Spinal cord (tissue), 10 donors: ENCODE measurements around the gene CLDN22. TPM values are rescaled to one million over a fixed set of nuclear protein-coding genes. Genes with fewer than 3 reads are reported as not detected.

ENCODE experiments used
- DNase-seq, 6 donors: peaks; one replicate each; pipeline versions ENCODE4 v3.0.0 to v3.0.0-alpha.2; 2013 to 2015; ENCODE audit warnings: low spot score in 6 of 6, low read depth in 4 of 6
- H3K27ac ChIP-seq: one replicate; pipeline ENCODE4 v1.5.1; 2013; ENCODE audit warnings: low read depth, low read length, control low read depth
- H3K27me3 ChIP-seq: one replicate; pipeline ENCODE4 v1.6.1; 2013; ENCODE audit warnings: low read length; ENCODE audit not compliant: control insufficient read depth, insufficient read depth
- H3K36me3 ChIP-seq: one replicate; pipeline ENCODE4 v1.6.1; 2013; ENCODE audit warnings: low read length; ENCODE audit not compliant: control insufficient read depth, insufficient read depth
- H3K4me1 ChIP-seq: one replicate; pipeline ENCODE4 v1.6.1; 2013; ENCODE audit warnings: low read length; ENCODE audit not compliant: control insufficient read depth, insufficient read depth
- H3K4me3 ChIP-seq: one replicate; pipeline ENCODE4 v1.5.1; 2013; ENCODE audit warnings: low read depth, low read length, control low read depth
- H3K9me3 ChIP-seq: one replicate; pipeline ENCODE4 v1.6.1; 2013; ENCODE audit warnings: low read length; ENCODE audit not compliant: control insufficient read depth, insufficient read depth
- whole genome bisulfite sequencing: methylation state at CpG from one replicate; pipeline ENCODE4 v1.1.5; 2013; ENCODE audit warnings: missing lambda C conversion rate; ENCODE audit not compliant: insufficient coverage; 5-methylcytosine and 5-hydroxymethylcytosine counted together
- polyA plus RNA-seq, 2 donors: library from polyadenylated mRNA; unstranded; fragments of 120-200 nt; gene quantifications; one replicate each; pipeline ENCODE4 v1.2.1, GENCODE V29; 2013; ENCODE audit not compliant: insufficient read length in 2 of 2
- total RNA-seq, 2 donors: library from RNA; depleted of rRNA in 1 of 2; stranded (reverse); fragments of 120-200 nt in 1 of 2; fragments of >200 nt in 1 of 2; gene quantifications; one replicate each; pipeline versions ENCODE4 v1.2.3 to v1.2.4, GENCODE V29; 2013 to 2014
- donor health status: healthy.

The CLDN22 gene
- total and polyA plus RNA-seq, 4 donors = 0.06 to 1.6 (median 1.5) TPM; not detected in 1

DNA sequence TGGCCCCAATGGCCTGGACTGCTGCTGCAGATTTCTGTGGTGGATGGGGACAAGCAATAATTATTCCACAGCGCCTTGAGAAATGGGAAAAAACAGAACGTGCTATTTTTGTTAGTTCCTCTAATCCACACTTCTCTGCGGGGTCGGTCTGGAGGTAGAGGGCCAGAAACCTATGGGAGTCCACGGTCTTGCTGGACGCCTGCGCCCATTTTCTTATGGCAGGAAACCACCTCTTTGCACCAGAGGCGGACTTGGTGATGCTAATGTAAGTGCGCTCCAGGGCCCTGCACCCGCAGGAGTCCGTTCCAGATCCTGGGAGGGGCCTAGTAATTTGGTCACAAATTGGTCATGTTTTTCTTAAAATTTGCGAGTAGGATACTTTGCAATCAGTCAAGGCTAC is 28.1 kb upstream of the CLDN22 start:
- WGBS = 97% methylated on average over 10 of the region's 12 CpGs
- Histone ChIP-seq H3K9me3 (no peaks in the 10 kb centered on the region), H3K27me3 (peaks cover under 1% of the 10 kb centered on the region), H3K36me3 (no peaks in the 10 kb centered on the region), H3K4me3 (no peak overlapping the region), H3K4me1 (peaks cover 2% of the 10 kb centered on the region), H3K27ac (no peak overlapping the region)
- DNase-seq = no peak

DNA sequence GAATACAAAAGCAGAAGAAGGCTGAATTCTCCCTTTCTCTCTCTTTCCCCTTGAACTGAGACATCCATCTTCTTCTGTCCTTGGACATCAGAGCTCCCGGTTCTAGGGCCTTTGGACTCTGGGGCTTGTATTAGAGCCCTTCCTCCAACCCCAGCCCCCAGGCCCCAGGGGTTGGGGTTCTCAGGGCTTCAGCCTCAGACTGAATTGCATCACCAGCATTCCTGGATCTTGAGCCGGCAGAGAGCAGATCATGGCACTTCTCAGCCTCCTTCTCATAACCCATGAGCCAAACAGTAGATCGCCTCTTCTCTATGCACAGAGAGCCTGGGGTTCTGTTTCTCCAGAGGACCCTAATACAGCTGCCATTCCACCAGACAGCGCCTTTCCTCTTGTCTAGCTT is 27.5 kb upstream of the CLDN22 start:
- no peak for DNase-seq
- H3K27me3 ChIP-seq = peaks cover 6% of the 10 kb centered on the region
- H3K4me3 ChIP-seq = no peak overlapping the region
- no peaks in the 10 kb centered on the region for H3K9me3 ChIP-seq
- 78% methylated on average over 3 of the region's 4 CpGs for WGBS
- H3K27ac ChIP-seq = no peak overlapping the region
- no peaks in the 10 kb centered on the region for H3K36me3 ChIP-seq
- peaks cover 7% of the 10 kb centered on the region for H3K4me1 ChIP-seq

DNA sequence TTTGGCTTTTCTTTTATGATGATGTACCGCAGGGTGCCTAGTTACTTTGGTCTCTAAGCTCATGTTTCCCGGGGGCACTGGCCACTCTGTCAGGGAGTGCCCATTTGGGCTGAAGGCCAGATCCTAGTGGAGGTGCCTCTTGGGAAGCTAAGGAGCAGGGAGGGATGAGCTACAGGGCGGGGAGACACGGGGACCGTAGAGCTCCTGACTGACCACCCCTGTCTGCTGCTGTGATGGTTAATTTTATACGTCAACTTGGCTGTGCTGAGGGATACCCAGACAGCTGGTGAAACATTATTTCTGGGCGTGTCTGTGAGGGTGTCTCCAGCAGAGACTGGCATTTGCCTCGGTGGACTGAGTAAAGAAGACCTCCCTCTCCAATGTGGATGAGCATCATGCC is 27.1 kb upstream of the CLDN22 start:
- H3K27ac ChIP-seq = no peak overlapping the region
- H3K36me3 ChIP-seq = no peaks in the 10 kb centered on the region
- H3K4me1 ChIP-seq = peaks cover 11% of the 10 kb centered on the region
- 85% methylated on average over 8 of the region's 8 CpGs for WGBS
- no peaks in the 10 kb centered on the region for H3K9me3 ChIP-seq
- H3K4me3 ChIP-seq = no peak overlapping the region
- peaks cover 7% of the 10 kb centered on the region for H3K27me3 ChIP-seq
- DNase-seq = no peak

DNA sequence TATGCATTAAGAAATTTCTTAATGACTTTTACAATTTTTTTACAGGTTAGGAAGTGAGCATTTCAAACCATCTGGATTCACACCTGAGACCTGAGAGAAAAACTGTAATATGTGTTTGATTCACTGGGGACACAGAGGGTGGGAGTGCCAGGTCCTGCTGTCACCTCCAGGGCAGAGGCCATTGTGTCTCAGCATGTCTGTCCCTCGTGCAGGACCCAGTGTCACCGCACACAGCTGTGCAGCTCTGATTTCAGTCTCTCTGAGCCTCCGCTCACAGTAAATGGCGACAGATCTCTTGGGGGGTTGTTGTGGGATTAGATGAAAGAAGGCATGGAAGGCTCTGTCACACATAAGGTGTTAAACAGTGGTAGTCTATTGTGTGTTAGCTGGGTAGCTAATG is 25.2 kb upstream of the CLDN22 start:
- Histone ChIP-seq H3K4me1 (peaks cover 11% of the 10 kb centered on the region), H3K36me3 (no peaks in the 10 kb centered on the region), H3K9me3 (no peaks in the 10 kb centered on the region), H3K27me3 (peaks cover 7% of the 10 kb centered on the region), H3K27ac (no peak overlapping the region), H3K4me3 (no peak overlapping the region)
- DNase-seq = peak in 1 of 6 donors; percentile 46
- 42% methylated on average over 4 of the region's 4 CpGs for WGBS

DNA sequence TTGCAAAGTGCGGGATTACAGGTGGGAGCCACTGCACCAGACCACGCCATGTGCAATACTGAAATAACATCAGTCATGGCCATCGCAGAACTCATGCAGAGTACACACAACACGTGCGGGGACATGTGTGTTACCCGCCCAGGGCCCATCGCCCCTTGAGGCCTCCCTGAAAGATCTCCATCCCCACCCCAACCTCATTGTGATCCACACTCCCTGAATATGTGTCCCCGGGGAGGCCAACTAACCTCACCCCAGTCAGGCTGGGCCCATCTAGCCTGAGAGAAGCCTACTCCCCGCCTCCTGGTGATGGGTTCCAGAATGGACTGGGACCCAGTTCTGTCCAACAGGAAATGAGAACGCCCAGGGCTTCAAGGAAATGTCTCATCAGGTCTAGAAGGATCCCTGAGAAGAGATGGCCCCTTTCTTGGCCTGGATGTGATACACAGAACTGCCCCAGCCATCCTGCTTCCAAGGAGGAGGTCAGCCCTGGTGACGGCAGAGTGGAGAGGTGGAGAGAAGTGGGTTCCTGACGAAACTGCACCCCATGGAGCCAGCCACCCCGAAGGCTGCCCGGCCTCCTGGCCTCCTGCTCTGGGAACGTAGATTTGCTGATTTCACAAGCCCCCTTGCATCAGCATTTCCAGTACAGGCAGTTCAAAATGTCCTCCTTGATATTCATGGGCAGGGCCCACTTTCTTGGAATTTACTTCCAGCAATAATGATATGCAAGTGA is 24.6 kb upstream of the CLDN22 start:
- DNase-seq = no peak
- WGBS = 96% methylated on average over 15 of the region's 15 CpGs
- H3K4me3 ChIP-seq = no peak overlapping the region
- no peak overlapping the region for H3K27ac ChIP-seq
- peaks cover 7% of the 10 kb centered on the region for H3K27me3 ChIP-seq
- H3K9me3 ChIP-seq = no peaks in the 10 kb centered on the region
- no peaks in the 10 kb centered on the region for H3K36me3 ChIP-seq
- H3K4me1 ChIP-seq = peaks cover 11% of the 10 kb centered on the region

DNA sequence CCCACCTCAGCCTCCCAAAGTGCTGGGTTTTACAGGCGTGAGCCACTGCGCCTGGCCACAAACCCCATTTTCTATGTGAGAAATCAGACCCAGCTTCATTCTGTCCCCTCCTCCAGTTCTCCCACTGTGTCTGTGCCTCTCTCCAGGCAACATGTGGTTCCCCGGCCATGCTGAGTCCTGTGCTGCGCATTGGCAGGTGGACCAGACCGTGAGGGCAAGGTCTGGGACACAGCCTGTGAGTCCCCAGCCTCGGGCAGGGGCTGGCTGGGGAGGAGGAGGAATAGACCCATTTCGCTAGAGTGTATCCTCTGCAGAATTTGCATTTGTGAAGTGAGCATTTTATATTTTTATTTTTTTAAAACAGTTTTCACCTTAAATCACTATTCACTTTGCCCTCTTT is 23.7 kb upstream of the CLDN22 start:
- Histone ChIP-seq H3K27me3 (peaks cover 7% of the 10 kb centered on the region), H3K27ac (no peak overlapping the region), H3K9me3 (no peaks in the 10 kb centered on the region), H3K4me3 (no peak overlapping the region), H3K4me1 (peaks cover 11% of the 10 kb centered on the region), H3K36me3 (no peaks in the 10 kb centered on the region)
- no peak for DNase-seq
- WGBS = 91% methylated on average over 6 of the region's 7 CpGs

DNA sequence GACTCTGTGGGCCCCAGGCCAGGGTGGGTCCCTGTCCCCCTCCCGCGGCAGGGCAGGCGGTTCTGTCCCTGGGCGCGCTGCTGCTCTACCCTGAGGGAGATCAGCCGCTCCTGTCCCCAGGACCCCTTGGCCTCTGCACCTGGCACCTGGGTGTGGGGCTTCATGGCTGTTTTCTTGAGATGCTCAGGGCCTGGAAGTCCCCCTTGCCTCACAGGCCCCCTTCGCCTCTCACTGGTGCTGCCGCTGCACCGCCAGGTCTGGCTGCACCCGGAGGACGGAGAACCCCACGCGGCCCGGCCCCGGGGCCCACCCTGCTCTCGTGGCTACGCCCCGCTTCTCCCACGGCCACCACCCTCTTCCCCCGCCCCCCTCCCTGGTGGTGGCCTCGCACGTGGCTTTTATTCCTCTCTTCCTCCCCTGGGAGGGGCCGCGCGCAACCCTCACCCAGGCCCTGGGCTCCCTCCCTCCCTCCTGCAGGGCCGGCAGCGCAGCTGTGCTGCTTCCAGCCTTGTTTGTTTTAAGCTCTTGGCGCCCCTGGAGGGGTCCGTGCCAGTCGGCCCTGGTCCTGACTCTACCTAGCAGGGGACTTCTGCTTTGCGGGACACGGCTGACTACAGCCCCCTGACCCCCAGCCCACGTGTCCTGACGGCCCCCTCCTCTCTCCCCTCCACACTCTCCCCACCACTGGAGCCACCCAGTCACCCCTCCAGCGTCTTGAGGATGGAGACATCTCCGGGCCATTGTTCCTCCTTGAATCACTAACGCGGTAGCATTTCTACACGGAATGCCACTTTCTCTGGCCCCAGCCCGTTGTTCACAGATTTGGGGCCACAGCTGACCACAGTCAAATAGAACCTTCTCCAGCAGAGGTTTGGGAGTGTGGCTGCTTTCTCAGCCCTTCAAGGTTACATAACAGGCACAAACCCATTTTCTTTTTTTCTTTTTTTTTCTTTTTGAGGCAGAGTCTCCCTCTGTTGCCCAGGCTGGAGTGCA is 22.8 kb upstream of the CLDN22 start:
- H3K27me3 ChIP-seq = peaks cover 7% of the 10 kb centered on the region
- no peak overlapping the region for H3K27ac ChIP-seq
- H3K9me3 ChIP-seq = no peaks in the 10 kb centered on the region
- peak overlapping the region; percentile 6 for H3K4me3 ChIP-seq
- WGBS = 16% methylated on average over 39 of the region's 40 CpGs
- DNase-seq = peak in 2 of 6 donors; percentile 42 to 49
- H3K36me3 ChIP-seq = no peaks in the 10 kb centered on the region
- peaks cover 11% of the 10 kb centered on the region for H3K4me1 ChIP-seq

DNA sequence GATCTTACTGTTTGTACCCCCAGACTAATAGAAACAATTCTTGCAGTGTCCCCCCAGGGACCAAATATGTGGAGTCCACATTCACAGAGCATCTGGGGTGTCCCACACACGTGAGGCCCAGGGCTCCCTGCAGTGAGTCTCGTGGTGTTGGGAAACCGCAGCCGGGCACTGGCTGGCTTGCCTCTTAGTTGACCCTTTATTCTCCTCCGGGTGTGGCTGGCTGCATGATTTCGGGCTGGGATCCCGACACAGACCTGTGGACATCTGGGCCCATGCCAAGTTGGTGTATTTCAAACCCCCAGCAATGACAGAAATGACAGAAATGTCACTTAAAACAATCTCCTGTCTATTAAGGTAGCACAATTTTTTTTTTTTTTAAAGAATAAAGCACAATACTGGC is 17.8 kb upstream of the CLDN22 start:
- WGBS = 76% methylated on average over 7 of the region's 7 CpGs
- DNase-seq = no peak
- no peaks in the 10 kb centered on the region for H3K9me3 ChIP-seq
- peaks cover 6% of the 10 kb centered on the region for H3K4me1 ChIP-seq
- no peaks in the 10 kb centered on the region for H3K36me3 ChIP-seq
- peaks cover 4% of the 10 kb centered on the region for H3K27me3 ChIP-seq
- no peak overlapping the region for H3K27ac ChIP-seq
- H3K4me3 ChIP-seq = no peak overlapping the region

DNA sequence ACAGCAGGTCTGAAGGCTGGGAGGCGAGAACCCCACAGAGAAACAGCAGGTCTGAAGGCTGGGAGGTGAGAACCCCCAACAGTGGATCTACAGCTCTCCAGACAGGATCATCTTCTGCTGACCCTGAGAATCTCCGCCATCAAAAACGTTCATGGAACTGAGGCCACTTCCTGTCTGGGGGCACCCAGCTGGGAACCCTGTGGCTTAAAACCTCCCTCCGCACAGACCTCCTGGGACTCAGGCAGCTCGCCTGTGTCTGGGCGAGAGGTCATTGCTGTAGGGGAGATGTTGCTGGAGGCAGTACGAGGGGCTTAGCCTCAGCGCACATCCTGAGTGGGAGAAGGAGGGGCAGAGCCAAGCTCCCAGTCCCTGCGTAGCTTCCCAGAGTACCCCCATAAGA is 17.3 kb upstream of the CLDN22 start:
- WGBS = 87% methylated on average over 6 of the region's 9 CpGs
- no peaks in the 10 kb centered on the region for H3K27me3 ChIP-seq
- peaks cover 2% of the 10 kb centered on the region for H3K4me1 ChIP-seq
- no peaks in the 10 kb centered on the region for H3K9me3 ChIP-seq
- no peak for DNase-seq
- H3K4me3 ChIP-seq = no peak overlapping the region
- no peak overlapping the region for H3K27ac ChIP-seq
- no peaks in the 10 kb centered on the region for H3K36me3 ChIP-seq
